NCI-H2171 treated with DMSO at 0.1 percent for 48 hours (cell line): ENCODE results near the gene RBBP4.
"Not testable (repeated sequence)": the region's sequence is repeated elsewhere in the genome, so short reads cannot be mapped to it uniquely, and the experiment has no call there.

ENCODE experiments used
- DNase-seq: peaks from one replicate; lab custom pipeline; 2025; lab: John Stamatoyannopoulos, UW

The RBBP4 gene

GRCh38 chr1:32693455-32694174 lies 42.6 kb downstream of the RBBP4 start:
- DNase-seq, result no peak

- DNase-seq, result no peak
Measured at GRCh38 chr1:32695098-32695904, 44.3 kb downstream of the RBBP4 start.

GRCh38 chr1:32696041-32696440 lies 45.0 kb downstream of the RBBP4 start:
- DNase-seq, result peak; percentile 80

- not testable (repeated sequence) for DNase-seq
Measured at GRCh38 chr1:32696996-32697395, 46.0 kb downstream of the RBBP4 start.

GRCh38 chr1:32701421-32701911 lies 50.5 kb downstream of the RBBP4 start:
- no peak for DNase-seq

- DNase-seq, result peak; percentile 77
Measured at GRCh38 chr1:32701951-32702598, 51.1 kb downstream of the RBBP4 start.

- DNase-seq, result peak; percentile 41
Measured at GRCh38 chr1:32702599-32703478, 51.8 kb downstream of the RBBP4 start, which contains the start of gene SYNC. Gene SYNC (minus strand): TSS chr1:32702770. CDS start chr1:32702660, 110 bp downstream.

GRCh38 chr1:32703479-32704291 lies 52.7 kb downstream of the RBBP4 start:
- DNase-seq, result no peak

- no peak for DNase-seq
Measured at GRCh38 chr1:32705516-32705915, 54.5 kb downstream of the RBBP4 start.

GRCh38 chr1:32706491-32706890 lies 55.5 kb downstream of the RBBP4 start:
- DNase-seq, result no peak

GRCh38 chr1:32709075-32709474 lies 58.1 kb downstream of the RBBP4 start:
- DNase-seq, result no peak

- DNase-seq, result no peak
Measured at GRCh38 chr1:32709476-32709875, 58.5 kb downstream of the RBBP4 start.

GRCh38 chr1:32711221-32711620 lies 60.2 kb downstream of the RBBP4 start:
- not testable (repeated sequence) for DNase-seq

GRCh38 chr1:32713081-32713480 lies 62.1 kb downstream of the RBBP4 start:
- no peak for DNase-seq

GRCh38 chr1:32714277-32714676 lies 63.3 kb downstream of the RBBP4 start:
- no peak for DNase-seq

GRCh38 chr1:32715901-32716311 lies 64.9 kb downstream of the RBBP4 start:
- DNase-seq, result no peak

- peak; percentile 91 for DNase-seq
Measured at GRCh38 chr1:32716312-32717148, 65.5 kb downstream of the RBBP4 start.

- no peak for DNase-seq
Measured at GRCh38 chr1:32717503-32717902, 66.5 kb downstream of the RBBP4 start.

- no peak for DNase-seq
Measured at GRCh38 chr1:32718036-32718435, 67.0 kb downstream of the RBBP4 start.

GRCh38 chr1:32718527-32718926 lies 67.5 kb downstream of the RBBP4 start:
- DNase-seq, result no peak
